ENCODE results near the gene TECPR2.
"Not testable (repeated sequence)": the region's sequence is repeated elsewhere in the genome, so short reads cannot be mapped to it uniquely, and the experiment has no call there.

TECPR2 gene

GRCh38 chr14:102517392-102518062 is 154.8 kb downstream of the TECPR2 start:
- H3K4me2 ChIP-seq (ENCODE audit: low read length): peak overlapping the region; percentile 100
- peak overlapping the region; percentile 88 for H3K9ac ChIP-seq (ENCODE audit: low read depth, low read length)
- H3K4me3 ChIP-seq (ENCODE audit: low read length): peak overlapping the region; percentile 86
- no peaks in the 10 kb centered on the region for H3K36me3 ChIP-seq (ENCODE audit: insufficient read depth, low read length)
- H3K27me3 ChIP-seq (ENCODE audit: control insufficient read depth, insufficient read depth, low read length): no peaks in the 10 kb centered on the region
- peaks cover 6% of the 10 kb centered on the region for H3K4me1 ChIP-seq (ENCODE audit: control insufficient read depth, insufficient read depth, low read length)
- no peaks in the 10 kb centered on the region for H3K9me3 ChIP-seq (replicated peaks; ENCODE audit: low read length)

- Histone ChIP-seq H3K27me3 (ENCODE audit: control insufficient read depth, insufficient read depth, low read length) (no peaks in the 10 kb centered on the region), H3K9me3 (replicated peaks; ENCODE audit: low read length) (no peaks in the 10 kb centered on the region), H3K4me1 (ENCODE audit: control insufficient read depth, insufficient read depth, low read length) (peaks cover 6% of the 10 kb centered on the region), H3K4me3 (ENCODE audit: low read length) (no peak overlapping the region), H3K36me3 (ENCODE audit: insufficient read depth, low read length) (no peaks in the 10 kb centered on the region), H3K4me2 (ENCODE audit: low read length) (no peak overlapping the region), H3K9ac (ENCODE audit: low read depth, low read length) (no peak overlapping the region)
Measured at GRCh38 chr14:102518063-102518648, 155.4 kb downstream of the TECPR2 start.

- H3K4me2 ChIP-seq (ENCODE audit: low read length); H3K4me3 ChIP-seq (ENCODE audit: low read length); H3K27me3 ChIP-seq (ENCODE audit: control insufficient read depth, insufficient read depth, low read length); H3K36me3 ChIP-seq (ENCODE audit: insufficient read depth, low read length); H3K9me3 ChIP-seq (replicated peaks; ENCODE audit: low read length); H3K9ac ChIP-seq (ENCODE audit: low read depth, low read length); H3K4me1 ChIP-seq (ENCODE audit: control insufficient read depth, insufficient read depth, low read length): not testable (repeated sequence)
Measured at GRCh38 chr14:102519709-102520108, 157.0 kb downstream of the TECPR2 start.

- Histone ChIP-seq H3K4me2 (ENCODE audit: low read length) (no peak overlapping the region), H3K4me1 (ENCODE audit: control insufficient read depth, insufficient read depth, low read length) (peaks cover 17% of the 10 kb centered on the region), H3K9ac (ENCODE audit: low read depth, low read length) (no peak overlapping the region), H3K36me3 (ENCODE audit: insufficient read depth, low read length) (no peaks in the 10 kb centered on the region), H3K27me3 (ENCODE audit: control insufficient read depth, insufficient read depth, low read length) (no peaks in the 10 kb centered on the region), H3K4me3 (ENCODE audit: low read length) (no peak overlapping the region), H3K9me3 (replicated peaks; ENCODE audit: low read length) (no peaks in the 10 kb centered on the region)
Measured at GRCh38 chr14:102523200-102523568, 160.4 kb downstream of the TECPR2 start.

- Histone ChIP-seq H3K4me3 (ENCODE audit: low read length) (peak overlapping the region; percentile 35), H3K4me1 (ENCODE audit: control insufficient read depth, insufficient read depth, low read length) (peaks cover 17% of the 10 kb centered on the region), H3K4me2 (ENCODE audit: low read length) (peak overlapping the region; percentile 91), H3K9ac (ENCODE audit: low read depth, low read length) (peak overlapping the region; percentile 59), H3K9me3 (replicated peaks; ENCODE audit: low read length) (no peaks in the 10 kb centered on the region), H3K27me3 (ENCODE audit: control insufficient read depth, insufficient read depth, low read length) (no peaks in the 10 kb centered on the region), H3K36me3 (ENCODE audit: insufficient read depth, low read length) (no peaks in the 10 kb centered on the region)
Measured at GRCh38 chr14:102523569-102524450, 161.1 kb downstream of the TECPR2 start.

GRCh38 chr14:102524451-102525218 is 161.9 kb downstream of the TECPR2 start:
- Histone ChIP-seq H3K36me3 (ENCODE audit: insufficient read depth, low read length) (no peaks in the 10 kb centered on the region), H3K4me1 (ENCODE audit: control insufficient read depth, insufficient read depth, low read length) (peaks cover 17% of the 10 kb centered on the region), H3K9me3 (replicated peaks; ENCODE audit: low read length) (no peaks in the 10 kb centered on the region), H3K27me3 (ENCODE audit: control insufficient read depth, insufficient read depth, low read length) (no peaks in the 10 kb centered on the region), H3K4me3 (ENCODE audit: low read length) (peak overlapping the region; percentile 74), H3K9ac (ENCODE audit: low read depth, low read length) (peak overlapping the region; percentile 65), H3K4me2 (ENCODE audit: low read length) (peak overlapping the region; percentile 91)

- Histone ChIP-seq H3K4me1 (ENCODE audit: control insufficient read depth, insufficient read depth, low read length) (peaks cover 17% of the 10 kb centered on the region), H3K9me3 (replicated peaks; ENCODE audit: low read length) (no peaks in the 10 kb centered on the region), H3K27me3 (ENCODE audit: control insufficient read depth, insufficient read depth, low read length) (no peaks in the 10 kb centered on the region), H3K36me3 (ENCODE audit: insufficient read depth, low read length) (no peaks in the 10 kb centered on the region), H3K9ac (ENCODE audit: low read depth, low read length) (peak overlapping the region; percentile 65), H3K4me3 (ENCODE audit: low read length) (peak overlapping the region; percentile 74), H3K4me2 (ENCODE audit: low read length) (peak overlapping the region; percentile 91)
Measured at GRCh38 chr14:102525219-102525928, 162.6 kb downstream of the TECPR2 start.

- Histone ChIP-seq H3K4me1 (ENCODE audit: control insufficient read depth, insufficient read depth, low read length) (peaks cover 17% of the 10 kb centered on the region), H3K9me3 (replicated peaks; ENCODE audit: low read length) (no peaks in the 10 kb centered on the region), H3K4me2 (ENCODE audit: low read length) (peak overlapping the region; percentile 91), H3K27me3 (ENCODE audit: control insufficient read depth, insufficient read depth, low read length) (no peaks in the 10 kb centered on the region), H3K9ac (ENCODE audit: low read depth, low read length) (peak overlapping the region; percentile 65), H3K4me3 (ENCODE audit: low read length) (peak overlapping the region; percentile 74), H3K36me3 (ENCODE audit: insufficient read depth, low read length) (no peaks in the 10 kb centered on the region)
Measured at GRCh38 chr14:102525929-102526497, 163.3 kb downstream of the TECPR2 start.

GRCh38 chr14:102528431-102529170 is 165.9 kb downstream of the TECPR2 start:
- Histone ChIP-seq H3K9ac (ENCODE audit: low read depth, low read length) (no peak overlapping the region), H3K27me3 (ENCODE audit: control insufficient read depth, insufficient read depth, low read length) (no peaks in the 10 kb centered on the region), H3K9me3 (replicated peaks; ENCODE audit: low read length) (no peaks in the 10 kb centered on the region), H3K4me1 (ENCODE audit: control insufficient read depth, insufficient read depth, low read length) (peaks cover 17% of the 10 kb centered on the region), H3K4me3 (ENCODE audit: low read length) (no peak overlapping the region), H3K4me2 (ENCODE audit: low read length) (no peak overlapping the region), H3K36me3 (ENCODE audit: insufficient read depth, low read length) (no peaks in the 10 kb centered on the region)

- H3K9me3 ChIP-seq (replicated peaks; ENCODE audit: low read length): no peaks in the 10 kb centered on the region
- no peak overlapping the region for H3K9ac ChIP-seq (ENCODE audit: low read depth, low read length)
- H3K4me2 ChIP-seq (ENCODE audit: low read length): no peak overlapping the region
- H3K4me3 ChIP-seq (ENCODE audit: low read length): no peak overlapping the region
- no peaks in the 10 kb centered on the region for H3K27me3 ChIP-seq (ENCODE audit: control insufficient read depth, insufficient read depth, low read length)
- H3K36me3 ChIP-seq (ENCODE audit: insufficient read depth, low read length): no peaks in the 10 kb centered on the region
- H3K4me1 ChIP-seq (ENCODE audit: control insufficient read depth, insufficient read depth, low read length): peaks cover 12% of the 10 kb centered on the region
Measured at GRCh38 chr14:102530828-102531478, 168.2 kb downstream of the TECPR2 start.

All from skeletal muscle satellite cell (primary cell).